HG02798 (cell line): ENCODE results near the gene SLC22A3.

ENCODE experiments used
- ATAC-seq: cut with Tn5 transposase; IDR thresholded peaks from one replicate; pipeline ENCODE4 v1.9.1; 2021; ENCODE audit warnings: mild to moderate bottlenecking; ENCODE audit not compliant: unreplicated experiment, poor library complexity

The SLC22A3 gene

GRCh38 chr6:160398674-160399271, 50.6 kb downstream of the SLC22A3 start:
- peak; percentile 95 for ATAC-seq

- ATAC-seq: no peak
These were observed 52.3 kb downstream of the SLC22A3 start for GRCh38 chr6:160400446-160400845.

- no peak for ATAC-seq
These were observed 60.4 kb downstream of the SLC22A3 start for GRCh38 chr6:160408528-160408927.

DNA sequence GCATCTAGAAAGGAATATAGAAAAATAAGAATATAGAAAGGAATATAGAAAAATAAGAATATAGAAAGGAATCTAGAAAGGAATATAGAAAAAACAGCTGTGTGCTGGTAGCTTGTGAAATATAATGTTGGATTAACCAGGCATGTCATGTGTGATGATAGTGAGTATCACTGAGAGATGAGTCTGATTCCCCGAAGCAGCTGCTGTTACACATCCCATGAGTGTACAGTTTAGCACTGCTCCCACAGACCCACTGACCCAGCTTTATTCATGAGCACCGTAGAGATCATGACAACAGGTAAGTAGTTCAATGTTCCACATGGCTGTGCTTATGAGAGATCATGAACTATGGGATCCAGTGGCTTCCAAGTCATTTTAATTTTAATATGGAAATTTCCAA, 64.8 kb downstream of the SLC22A3 start:
- no peak for ATAC-seq

GRCh38 chr6:160417146-160417545, 69.0 kb downstream of the SLC22A3 start:
- ATAC-seq: no peak

- ATAC-seq: no peak
These were observed 69.4 kb downstream of the SLC22A3 start for GRCh38 chr6:160417550-160417949.

- no peak for ATAC-seq
These were observed 70.2 kb downstream of the SLC22A3 start for GRCh38 chr6:160418370-160418769.

- ATAC-seq: no peak
These were observed 71.3 kb downstream of the SLC22A3 start for GRCh38 chr6:160419488-160419887.

- no peak for ATAC-seq
These were observed 72.2 kb downstream of the SLC22A3 start for GRCh38 chr6:160420253-160420968.

- no peak for ATAC-seq
These were observed 72.9 kb downstream of the SLC22A3 start for GRCh38 chr6:160420969-160421556.

GRCh38 chr6:160421854-160422253, 73.7 kb downstream of the SLC22A3 start:
- no peak for ATAC-seq

- no peak for ATAC-seq
These were observed 76.1 kb downstream of the SLC22A3 start for GRCh38 chr6:160424256-160424655.

DNA sequence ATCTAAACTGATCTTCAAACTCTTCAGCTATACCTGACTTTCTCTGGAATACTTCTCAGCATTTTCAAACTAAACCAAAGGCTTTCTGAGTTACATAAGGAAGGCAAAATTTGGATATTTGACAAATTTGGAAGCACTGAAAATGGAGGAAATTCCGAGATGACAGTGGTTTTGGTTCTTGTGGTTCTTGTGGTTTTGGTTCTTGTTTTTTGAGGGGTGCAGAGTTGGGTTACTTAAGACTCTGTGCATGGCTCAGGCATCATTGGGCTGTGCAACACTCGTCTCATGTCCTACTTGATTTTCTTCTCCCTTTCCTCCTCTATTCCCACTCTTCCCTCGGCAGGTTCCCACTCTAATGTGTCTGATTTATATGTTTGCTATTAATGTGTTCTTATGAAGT, 78.0 kb downstream of the SLC22A3 start:
- no peak for ATAC-seq

GRCh38 chr6:160427312-160428068, 79.3 kb downstream of the SLC22A3 start:
- ATAC-seq: no peak

- no peak for ATAC-seq
These were observed 79.9 kb downstream of the SLC22A3 start for GRCh38 chr6:160428069-160428430.

GRCh38 chr6:160428818-160429619, 80.8 kb downstream of the SLC22A3 start:
- no peak for ATAC-seq

DNA sequence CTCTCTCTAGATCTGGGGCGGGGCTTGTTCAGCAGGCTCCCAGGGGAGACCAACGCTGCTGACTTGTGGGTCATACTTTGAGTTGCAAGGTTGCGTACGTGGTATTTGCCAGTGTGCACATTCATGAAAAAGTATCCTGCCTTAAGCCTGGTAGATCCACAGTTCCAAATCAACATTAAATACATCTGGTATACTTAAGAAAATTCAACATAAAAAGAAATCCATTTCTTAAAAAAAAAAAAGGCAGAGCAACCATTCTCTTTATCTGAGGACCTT, 81.4 kb downstream of the SLC22A3 start:
- ATAC-seq: no peak

DNA sequence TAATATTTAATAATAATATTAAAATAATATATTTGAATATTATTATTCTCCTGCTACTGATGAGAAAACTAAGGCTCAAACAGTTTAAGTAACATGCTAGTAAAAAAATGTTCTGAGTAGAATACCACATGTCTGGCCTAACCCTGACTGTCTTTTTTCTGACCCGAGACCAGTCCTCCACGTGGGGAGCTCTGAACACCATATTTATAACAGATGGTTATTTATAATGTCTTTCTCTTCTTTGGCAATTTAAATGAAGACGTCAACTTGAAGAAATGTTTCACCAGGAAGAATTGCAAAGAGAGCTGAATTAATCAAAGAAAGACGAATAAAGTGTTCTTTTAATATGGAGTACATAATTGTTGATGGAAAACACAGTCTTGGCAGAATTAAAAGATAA, 82.0 kb downstream of the SLC22A3 start:
- ATAC-seq: no peak

DNA sequence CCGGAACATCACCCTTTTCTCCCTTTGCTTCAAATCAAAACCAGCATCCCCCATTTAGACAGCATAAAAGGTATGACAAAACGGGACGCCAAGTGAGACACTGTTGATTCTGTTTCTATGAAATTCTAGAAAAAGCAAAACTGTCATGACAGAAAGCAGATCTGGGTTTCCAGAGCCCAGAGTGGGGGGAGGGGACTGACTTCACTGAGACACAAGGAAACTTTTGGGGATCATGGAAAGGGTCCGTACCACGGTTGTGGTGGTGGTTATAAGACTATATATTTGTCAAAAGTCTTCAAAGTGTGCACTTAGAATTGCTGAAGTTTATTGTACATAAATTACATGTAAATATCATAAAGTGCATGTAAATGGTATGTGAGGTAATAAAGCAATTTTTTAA, 82.6 kb downstream of the SLC22A3 start:
- no peak for ATAC-seq

DNA sequence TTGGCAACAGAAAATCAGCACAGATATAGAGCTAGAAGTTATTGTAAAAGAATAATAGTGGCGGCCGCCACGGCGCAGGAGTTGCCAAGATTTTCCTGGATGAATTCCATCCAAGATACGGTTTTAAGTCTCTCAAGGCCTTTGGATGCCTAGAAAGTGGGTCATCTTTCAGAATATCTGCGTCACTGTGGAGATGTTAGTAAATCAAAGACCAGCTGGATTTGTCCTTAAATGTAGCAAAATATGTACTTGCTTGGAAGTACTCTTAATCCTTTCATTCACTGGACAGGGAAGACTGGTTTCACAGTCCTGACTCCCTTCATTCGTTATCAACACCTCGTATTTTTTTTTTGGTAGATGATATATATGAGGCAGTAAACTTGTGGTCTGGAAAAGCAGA, 83.0 kb downstream of the SLC22A3 start:
- no peak for ATAC-seq
